Measurements from ENCODE around the gene DDX3X.
A peak's percentile ranks its signal among the peaks of the same experiment; 100 is the strongest.

The DDX3X gene

GRCh38 chrX:41338436-41338835, 4.5 kb downstream of the DDX3X start:
- Histone ChIP-seq H2AFZ (ENCODE audit: low read length, unreplicated experiment) (no peak overlapping the region), H3K4me3 (ENCODE audit: low read depth, low read length) (peak overlapping the region; percentile 92), H3K4me1 (ENCODE audit: control insufficient read depth, insufficient read depth, low read length, unreplicated experiment) (peaks cover 17% of the 10 kb centered on the region), H3K79me2 (ENCODE audit: control insufficient read depth, insufficient read depth, low read length, unreplicated experiment) (peaks cover 87% of the 10 kb centered on the region), H3K36me3 (ENCODE audit: insufficient read depth, low read length) (peaks cover 56% of the 10 kb centered on the region), H3K27ac (ENCODE audit: low read depth, low read length) (peak overlapping the region; percentile 23), H3K27me3 (ENCODE audit: insufficient read depth, low read length) (no peaks in the 10 kb centered on the region)

GRCh38 chrX:41339148-41339547, 5.2 kb downstream of the DDX3X start:
- H3K79me2 ChIP-seq (ENCODE audit: control insufficient read depth, insufficient read depth, low read length, unreplicated experiment) = peaks cover 91% of the 10 kb centered on the region
- H2AFZ ChIP-seq (ENCODE audit: low read length, unreplicated experiment) = no peak overlapping the region
- no peaks in the 10 kb centered on the region for H3K27me3 ChIP-seq (ENCODE audit: insufficient read depth, low read length)
- H3K4me1 ChIP-seq (ENCODE audit: control insufficient read depth, insufficient read depth, low read length, unreplicated experiment) = peaks cover 17% of the 10 kb centered on the region
- peaks cover 63% of the 10 kb centered on the region for H3K36me3 ChIP-seq (ENCODE audit: insufficient read depth, low read length)
- H3K27ac ChIP-seq (ENCODE audit: low read depth, low read length) = no peak overlapping the region
- peak overlapping the region; percentile 54 for H3K4me3 ChIP-seq (ENCODE audit: low read depth, low read length)

GRCh38 chrX:41344053-41344452, 10.1 kb downstream of the DDX3X start:
- Histone ChIP-seq H3K36me3 (ENCODE audit: insufficient read depth, low read length) (peaks cover 62% of the 10 kb centered on the region), H3K27ac (ENCODE audit: low read depth, low read length) (no peak overlapping the region), H3K4me3 (ENCODE audit: low read depth, low read length) (no peak overlapping the region), H3K79me2 (ENCODE audit: control insufficient read depth, insufficient read depth, low read length, unreplicated experiment) (peaks cover 49% of the 10 kb centered on the region), H3K4me1 (ENCODE audit: control insufficient read depth, insufficient read depth, low read length, unreplicated experiment) (peaks cover 14% of the 10 kb centered on the region), H2AFZ (ENCODE audit: low read length, unreplicated experiment) (no peak overlapping the region), H3K27me3 (ENCODE audit: insufficient read depth, low read length) (no peaks in the 10 kb centered on the region)

- H3K79me2 ChIP-seq (ENCODE audit: control insufficient read depth, insufficient read depth, low read length, unreplicated experiment) = peaks cover 23% of the 10 kb centered on the region
- no peak overlapping the region for H3K4me3 ChIP-seq (ENCODE audit: low read depth, low read length)
- H2AFZ ChIP-seq (ENCODE audit: low read length, unreplicated experiment) = no peak overlapping the region
- H3K4me1 ChIP-seq (ENCODE audit: control insufficient read depth, insufficient read depth, low read length, unreplicated experiment) = peaks cover 22% of the 10 kb centered on the region
- H3K27ac ChIP-seq (ENCODE audit: low read depth, low read length) = no peak overlapping the region
- no peaks in the 10 kb centered on the region for H3K27me3 ChIP-seq (ENCODE audit: insufficient read depth, low read length)
- peaks cover 50% of the 10 kb centered on the region for H3K36me3 ChIP-seq (ENCODE audit: insufficient read depth, low read length)
These were observed 13.2 kb downstream of the DDX3X start for GRCh38 chrX:41347186-41347585.

GRCh38 chrX:41348551-41348950, 14.6 kb downstream of the DDX3X start:
- Histone ChIP-seq H3K27me3 (ENCODE audit: insufficient read depth, low read length) (no peaks in the 10 kb centered on the region), H3K4me1 (ENCODE audit: control insufficient read depth, insufficient read depth, low read length, unreplicated experiment) (peaks cover 22% of the 10 kb centered on the region), H2AFZ (ENCODE audit: low read length, unreplicated experiment) (no peak overlapping the region), H3K4me3 (ENCODE audit: low read depth, low read length) (no peak overlapping the region), H3K36me3 (ENCODE audit: insufficient read depth, low read length) (peaks cover 37% of the 10 kb centered on the region), H3K79me2 (ENCODE audit: control insufficient read depth, insufficient read depth, low read length, unreplicated experiment) (peaks cover 11% of the 10 kb centered on the region), H3K27ac (ENCODE audit: low read depth, low read length) (no peak overlapping the region)

- Histone ChIP-seq H2AFZ (ENCODE audit: low read length, unreplicated experiment) (no peak overlapping the region), H3K4me1 (ENCODE audit: control insufficient read depth, insufficient read depth, low read length, unreplicated experiment) (peaks cover 22% of the 10 kb centered on the region), H3K4me3 (ENCODE audit: low read depth, low read length) (no peak overlapping the region), H3K79me2 (ENCODE audit: control insufficient read depth, insufficient read depth, low read length, unreplicated experiment) (peaks cover 6% of the 10 kb centered on the region), H3K27me3 (ENCODE audit: insufficient read depth, low read length) (no peaks in the 10 kb centered on the region), H3K27ac (ENCODE audit: low read depth, low read length) (peak overlapping the region; percentile 67), H3K36me3 (ENCODE audit: insufficient read depth, low read length) (peaks cover 31% of the 10 kb centered on the region)
These were observed 16.4 kb downstream of the DDX3X start for GRCh38 chrX:41350150-41350975.

GRCh38 chrX:41350976-41351569, 17.1 kb downstream of the DDX3X start:
- no peak overlapping the region for H3K4me3 ChIP-seq (ENCODE audit: low read depth, low read length)
- peaks cover 28% of the 10 kb centered on the region for H3K36me3 ChIP-seq (ENCODE audit: insufficient read depth, low read length)
- peaks cover 22% of the 10 kb centered on the region for H3K4me1 ChIP-seq (ENCODE audit: control insufficient read depth, insufficient read depth, low read length, unreplicated experiment)
- H3K27ac ChIP-seq (ENCODE audit: low read depth, low read length) = peak overlapping the region; percentile 67; the same call in 1 of the 2 replicates
- no peak overlapping the region for H2AFZ ChIP-seq (ENCODE audit: low read length, unreplicated experiment)
- peaks cover 3% of the 10 kb centered on the region for H3K79me2 ChIP-seq (ENCODE audit: control insufficient read depth, insufficient read depth, low read length, unreplicated experiment)
- H3K27me3 ChIP-seq (ENCODE audit: insufficient read depth, low read length) = no peaks in the 10 kb centered on the region

- no peak overlapping the region; the same call in 1 of the 2 replicates for H3K27ac ChIP-seq (ENCODE audit: low read depth, low read length)
- H3K79me2 ChIP-seq (ENCODE audit: control insufficient read depth, insufficient read depth, low read length, unreplicated experiment) = no peaks in the 10 kb centered on the region
- peaks cover 22% of the 10 kb centered on the region for H3K4me1 ChIP-seq (ENCODE audit: control insufficient read depth, insufficient read depth, low read length, unreplicated experiment)
These were observed 18.0 kb downstream of the DDX3X start for GRCh38 chrX:41351923-41352322.

GRCh38 chrX:41352329-41352838, 18.4 kb downstream of the DDX3X start:
- Histone ChIP-seq H3K27me3 (ENCODE audit: insufficient read depth, low read length) (no peaks in the 10 kb centered on the region), H3K27ac (ENCODE audit: low read depth, low read length) (no peak overlapping the region; the same call in 1 of the 2 replicates), H3K4me3 (ENCODE audit: low read depth, low read length) (no peak overlapping the region), H3K36me3 (ENCODE audit: insufficient read depth, low read length) (peaks cover 18% of the 10 kb centered on the region), H2AFZ (ENCODE audit: low read length, unreplicated experiment) (no peak overlapping the region), H3K4me1 (ENCODE audit: control insufficient read depth, insufficient read depth, low read length, unreplicated experiment) (peaks cover 22% of the 10 kb centered on the region), H3K79me2 (ENCODE audit: control insufficient read depth, insufficient read depth, low read length, unreplicated experiment) (no peaks in the 10 kb centered on the region)

More at GRCh38 chrX:41351923-41352322, 18.0 kb downstream of the DDX3X start:
- Histone ChIP-seq H2AFZ (ENCODE audit: low read length, unreplicated experiment) (no peak overlapping the region), H3K27me3 (ENCODE audit: insufficient read depth, low read length) (no peaks in the 10 kb centered on the region), H3K4me3 (ENCODE audit: low read depth, low read length) (no peak overlapping the region), H3K36me3 (ENCODE audit: insufficient read depth, low read length) (peaks cover 19% of the 10 kb centered on the region)

- Histone ChIP-seq H3K27ac (ENCODE audit: low read depth, low read length) (no peak overlapping the region), H2AFZ (ENCODE audit: low read length, unreplicated experiment) (no peak overlapping the region), H3K79me2 (ENCODE audit: control insufficient read depth, insufficient read depth, low read length, unreplicated experiment) (no peaks in the 10 kb centered on the region)
These were observed 20.0 kb downstream of the DDX3X start for GRCh38 chrX:41353985-41354384.

More at GRCh38 chrX:41353985-41354384, 20.0 kb downstream of the DDX3X start:
- H3K27me3 ChIP-seq (ENCODE audit: insufficient read depth, low read length) = no peaks in the 10 kb centered on the region
- H3K36me3 ChIP-seq (ENCODE audit: insufficient read depth, low read length) = peaks cover 7% of the 10 kb centered on the region; the same call in 1 of the 2 replicates
- peaks cover 16% of the 10 kb centered on the region for H3K4me1 ChIP-seq (ENCODE audit: control insufficient read depth, insufficient read depth, low read length, unreplicated experiment)
- H3K4me3 ChIP-seq (ENCODE audit: low read depth, low read length) = no peak overlapping the region

All from ACC112 (cell line).